Colon (tissue), 2 donors: ENCODE results near the gene UGT1A10.
"Not testable (repeated sequence)": the region's sequence is repeated elsewhere in the genome, so short reads cannot be mapped to it uniquely, and the experiment has no call there.

Source experiments
- FAIRE-seq: peaks from 2 replicates; lab custom pipeline; 2012; peaks lifted over from hg19 to GRCh38; lab: Jason Lieb, UNC
- donor health status: control.
- donor health status: control.

Gene UGT1A10

GRCh38 chr2:233655943-233656342 lies 19.7 kb downstream of the UGT1A10 start:
- FAIRE-seq: not testable (repeated sequence)

- no peak for FAIRE-seq
These were observed 20.2 kb downstream of the UGT1A10 start for GRCh38 chr2:233656443-233656842.

- FAIRE-seq: no peak
These were observed 22.4 kb downstream of the UGT1A10 start for GRCh38 chr2:233658610-233659009.

GRCh38 chr2:233663911-233664310 lies 27.7 kb downstream of the UGT1A10 start:
- no peak for FAIRE-seq

- no peak for FAIRE-seq
These were observed 32.5 kb downstream of the UGT1A10 start for GRCh38 chr2:233668605-233669260.

GRCh38 chr2:233671290-233672161 lies 35.3 kb downstream of the UGT1A10 start, which contains the start of gene UGT1A9:
UGT1A9 (plus strand) TSS chr2:233671898; CDS start chr2:233671935, 37 bp downstream.
- no peak for FAIRE-seq

GRCh38 chr2:233672886-233673285 lies 36.6 kb downstream of the UGT1A10 start:
- no peak for FAIRE-seq

GRCh38 chr2:233673896-233674295 lies 37.6 kb downstream of the UGT1A10 start:
- FAIRE-seq: no peak

- no peak for FAIRE-seq
These were observed 38.1 kb downstream of the UGT1A10 start for GRCh38 chr2:233674314-233674713.

GRCh38 chr2:233674995-233675394 lies 38.7 kb downstream of the UGT1A10 start:
- FAIRE-seq: no peak

GRCh38 chr2:233676046-233676445 lies 39.8 kb downstream of the UGT1A10 start:
- FAIRE-seq: no peak

- FAIRE-seq: no peak
These were observed 42.9 kb downstream of the UGT1A10 start for GRCh38 chr2:233679196-233679595.

- FAIRE-seq: no peak
These were observed 44.3 kb downstream of the UGT1A10 start for GRCh38 chr2:233680361-233681045.

GRCh38 chr2:233681521-233682099 lies 45.4 kb downstream of the UGT1A10 start, which contains the start of gene UGT1A7:
UGT1A7 (plus strand) TSS chr2:233681901; CDS start chr2:233681938, 37 bp downstream.
- FAIRE-seq: no peak

- FAIRE-seq: peak; percentile 72
These were observed 48.4 kb downstream of the UGT1A10 start for GRCh38 chr2:233684640-233685039.

GRCh38 chr2:233686928-233687327 lies 50.7 kb downstream of the UGT1A10 start:
- no peak for FAIRE-seq

GRCh38 chr2:233688341-233688740 lies 52.1 kb downstream of the UGT1A10 start:
- no peak for FAIRE-seq

GRCh38 chr2:233689031-233689430 lies 52.8 kb downstream of the UGT1A10 start:
- no peak for FAIRE-seq

GRCh38 chr2:233689501-233689900 lies 53.3 kb downstream of the UGT1A10 start:
- FAIRE-seq: no peak

- no peak for FAIRE-seq
These were observed 54.2 kb downstream of the UGT1A10 start for GRCh38 chr2:233690444-233690843.

GRCh38 chr2:233691443-233692433 lies 55.5 kb downstream of the UGT1A10 start:
- FAIRE-seq: no peak
